BE2C (cell line): ENCODE measurements around the gene SNW1.

Experiments
- DNase-seq: peaks from one replicate; pipeline ENCODE4 v3.0.0-alpha.2; 2020
- H3K27me3 ChIP-seq: fragments of 250-450 bp; sonication (Bioruptor Pico); 2 replicates; pipeline ENCODE4 v1.5.1; 2020; ENCODE audit warnings: mild to moderate bottlenecking
- H3K36me3 ChIP-seq: fragments of 250-450 bp; sonication (Bioruptor Pico); 2 replicates; pipeline ENCODE4 v1.5.1; 2020; ENCODE audit warnings: mild to moderate bottlenecking
- H3K4me1 ChIP-seq: fragments of 250-450 bp; sonication (Bioruptor Pico); 2 replicates; pipeline ENCODE4 v1.5.1; 2020
- H3K4me3 ChIP-seq: 2 replicates; pipeline ENCODE4 v1.5.1; 2011; ENCODE audit warnings: low read depth, low read length
- H3K9me3 ChIP-seq: fragments of 250-450 bp; sonication (Bioruptor Pico); 2 replicates; pipeline ENCODE4 v1.5.1; 2020
- CTCF ChIP-seq: IDR thresholded peaks from 2 replicates; pipeline ENCODE4 v1.5.1; 2012; ENCODE audit warnings: mild to moderate bottlenecking, low read depth, low read length

The SNW1 gene

GRCh38 chr14:77674931-77675330, 86.0 kb downstream of the SNW1 start:
- Histone ChIP-seq H3K4me1 (no peaks in the 10 kb centered on the region), H3K36me3 (peaks cover 27% of the 10 kb centered on the region), H3K9me3 (no peaks in the 10 kb centered on the region), H3K4me3 (no peak overlapping the region), H3K27me3 (no peaks in the 10 kb centered on the region)
- no peak for DNase-seq
- no peak for TF ChIP-seq CTCF

- H3K27me3 ChIP-seq: no peaks in the 10 kb centered on the region
- H3K4me1 ChIP-seq: no peaks in the 10 kb centered on the region
- peaks cover 23% of the 10 kb centered on the region for H3K36me3 ChIP-seq
- TF ChIP-seq CTCF: no peak
- DNase-seq: no peak
- no peaks in the 10 kb centered on the region for H3K9me3 ChIP-seq
- no peak overlapping the region for H3K4me3 ChIP-seq
These were observed 87.8 kb downstream of the SNW1 start for GRCh38 chr14:77673193-77673592.
